Measurements from ENCODE around the gene NIPAL3. TPM values are rescaled to one million over a fixed set of nuclear protein-coding genes. Genes with fewer than 3 reads are reported as not detected.

NIPAL3 gene
- total RNA-seq, 4 donors from 2014 or later: 5.1 to 16.4 (median 13.1) TPM

GRCh38 chr1:24379733-24380315 lies 35.8 kb upstream of the NIPAL3 start:
- TF ChIP-seq, protein P1, sequence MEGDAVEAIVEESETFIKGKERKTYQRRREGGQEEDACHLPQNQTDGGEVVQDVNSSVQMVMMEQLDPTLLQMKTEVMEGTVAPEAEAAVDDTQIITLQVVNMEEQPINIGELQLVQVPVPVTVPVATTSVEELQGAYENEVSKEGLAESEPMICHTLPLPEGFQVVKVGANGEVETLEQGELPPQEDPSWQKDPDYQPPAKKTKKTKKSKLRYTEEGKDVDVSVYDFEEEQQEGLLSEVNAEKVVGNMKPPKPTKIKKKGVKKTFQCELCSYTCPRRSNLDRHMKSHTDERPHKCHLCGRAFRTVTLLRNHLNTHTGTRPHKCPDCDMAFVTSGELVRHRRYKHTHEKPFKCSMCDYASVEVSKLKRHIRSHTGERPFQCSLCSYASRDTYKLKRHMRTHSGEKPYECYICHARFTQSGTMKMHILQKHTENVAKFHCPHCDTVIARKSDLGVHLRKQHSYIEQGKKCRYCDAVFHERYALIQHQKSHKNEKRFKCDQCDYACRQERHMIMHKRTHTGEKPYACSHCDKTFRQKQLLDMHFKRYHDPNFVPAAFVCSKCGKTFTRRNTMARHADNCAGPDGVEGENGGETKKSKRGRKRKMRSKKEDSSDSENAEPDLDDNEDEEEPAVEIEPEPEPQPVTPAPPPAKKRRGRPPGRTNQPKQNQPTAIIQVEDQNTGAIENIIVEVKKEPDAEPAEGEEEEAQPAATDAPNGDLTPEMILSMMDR (IDR thresholded peaks at IDR 0.05; ENCODE audit: low read depth): no peak

- TF ChIP-seq, protein P1 (IDR thresholded peaks at IDR 0.05; ENCODE audit: low read depth): no peak
Observed at GRCh38 chr1:24380508-24380907, 35.1 kb upstream of the NIPAL3 start.

- TF ChIP-seq, protein P1 (IDR thresholded peaks at IDR 0.05; ENCODE audit: low read depth): no peak
Observed at GRCh38 chr1:24381256-24381655, 34.3 kb upstream of the NIPAL3 start.

- TF ChIP-seq, protein P1 (IDR thresholded peaks at IDR 0.05; ENCODE audit: low read depth): no peak
Observed at GRCh38 chr1:24382165-24382577, 33.4 kb upstream of the NIPAL3 start.

- TF ChIP-seq, protein P1 (IDR thresholded peaks at IDR 0.05; ENCODE audit: low read depth): no peak
Observed at GRCh38 chr1:24383381-24383940, 32.1 kb upstream of the NIPAL3 start.

DNA sequence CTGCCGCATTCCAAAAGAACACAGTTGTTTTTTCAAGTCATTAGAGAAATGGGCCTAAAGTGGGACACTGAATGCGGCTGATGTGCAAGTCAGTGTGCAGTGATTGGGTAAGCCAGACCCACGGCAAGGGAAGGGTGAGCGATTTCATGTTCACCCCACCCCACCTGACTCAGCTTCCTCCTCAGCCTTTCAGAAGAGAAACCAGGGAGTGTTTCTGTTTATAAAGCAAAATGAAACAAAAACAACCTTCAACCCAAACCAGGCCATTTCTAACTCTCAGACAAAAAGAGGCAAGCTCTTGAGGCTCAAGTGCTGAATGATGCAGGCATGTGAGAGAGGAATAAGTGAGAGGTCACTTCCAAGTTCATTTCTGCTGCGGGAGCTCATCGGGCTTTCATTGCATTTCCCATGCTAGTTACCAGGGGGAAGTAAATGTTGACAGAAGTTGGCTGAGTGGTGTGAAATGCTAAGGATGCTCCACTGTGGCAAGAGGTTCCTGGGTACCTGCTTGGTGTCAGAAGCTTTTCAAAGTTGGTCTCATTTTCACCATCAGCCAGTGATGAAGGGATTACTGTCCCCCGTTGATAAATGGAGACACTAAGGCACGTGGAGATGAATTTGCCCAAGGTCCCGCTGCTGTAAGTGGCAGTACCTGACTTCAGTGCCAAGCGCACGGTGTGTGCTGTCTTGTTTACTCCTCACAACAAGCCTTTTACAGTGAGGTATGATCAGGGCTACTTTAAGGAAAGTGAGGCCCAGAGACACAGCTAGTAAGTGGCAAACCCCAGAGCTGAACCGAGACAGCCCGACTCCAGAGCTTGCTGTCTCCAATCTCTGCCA lies 31.1 kb upstream of the NIPAL3 start:
- TF ChIP-seq, protein P1 (IDR thresholded peaks at IDR 0.05; ENCODE audit: low read depth): no peak
